Liver (tissue), 9 donors: ENCODE measurements around the gene CDH13. TPM values are rescaled to one million over a fixed set of nuclear protein-coding genes. Genes with fewer than 3 reads are reported as not detected.

Source experiments
- DNase-seq: peaks from one replicate; pipeline ENCODE4 v3.0.0-alpha.2; 2017; ENCODE audit warnings: low spot score
- H3K27ac ChIP-seq, 2 donors: one replicate each; pipeline ENCODE4 v1.7.0; 2013; ENCODE audit warnings: inconsistent platforms in 2 of 2, low read length in 2 of 2, control low read depth in 1 of 2, low read depth in 1 of 2, mild to moderate bottlenecking in 1 of 2
- H3K27me3 ChIP-seq, 4 donors: one replicate each; pipeline versions ENCODE4 v1.6.1 to v1.7.0; 2013; ENCODE audit warnings: low read length in 3 of 4, inconsistent platforms in 1 of 4, mild to moderate bottlenecking in 1 of 4, moderate library complexity in 1 of 4; ENCODE audit not compliant: control insufficient read depth in 4 of 4, insufficient read depth in 4 of 4
- H3K36me3 ChIP-seq, 4 donors: one replicate each; pipeline versions ENCODE4 v1.6.1 to v1.7.0; 2013; ENCODE audit warnings: low read length in 3 of 4, mild to moderate bottlenecking in 3 of 4, low read depth in 1 of 4, moderate library complexity in 1 of 4; ENCODE audit not compliant: control insufficient read depth in 4 of 4, insufficient read depth in 3 of 4
- H3K4me1 ChIP-seq, 4 donors: one replicate each; pipeline versions ENCODE4 v1.6.1 to v1.7.0; 2013; ENCODE audit warnings: low read length in 3 of 4, mild to moderate bottlenecking in 3 of 4, moderate library complexity in 1 of 4; ENCODE audit not compliant: control insufficient read depth in 4 of 4, insufficient read depth in 4 of 4
- H3K4me3 ChIP-seq, 3 donors: one replicate each; pipeline versions ENCODE4 v1.6.1 to v1.7.0; 2013; ENCODE audit warnings: low read length in 3 of 3, control low read depth in 1 of 3, low read depth in 1 of 3, mild to moderate bottlenecking in 1 of 3
- H3K9ac ChIP-seq, 2 donors: one replicate each; pipeline ENCODE4 v1.7.0; 2013; ENCODE audit warnings: low read length in 2 of 2, mild to moderate bottlenecking in 2 of 2, moderate library complexity in 2 of 2, control low read depth in 1 of 2, low read depth in 1 of 2
- H3K9me3 ChIP-seq, 4 donors: one replicate each; pipeline versions ENCODE4 v1.6.1 to v1.7.0; 2013; ENCODE audit warnings: low read length in 3 of 4; ENCODE audit not compliant: control insufficient read depth in 4 of 4
- ATF3 ChIP-seq: IDR thresholded peaks from 2 replicates; pipeline ENCODE4 v1.6.1; 2016; ENCODE audit warnings: antibody characterized with exemption
- EGR1 ChIP-seq, 2 donors: IDR thresholded peaks; 2 replicates each; pipeline ENCODE4 v1.6.1; 2016 to 2018; ENCODE audit warnings: antibody characterized with exemption in 2 of 2, low read depth in 2 of 2
- FOXA1 ChIP-seq: IDR thresholded peaks from 2 replicates; pipeline ENCODE4 v1.6.1; 2016; ENCODE audit warnings: antibody characterized with exemption
- FOXA2 ChIP-seq: IDR thresholded peaks from 2 replicates; pipeline ENCODE4 v1.6.1; 2016; ENCODE audit warnings: antibody characterized with exemption
- GABPA ChIP-seq, 2 donors: IDR thresholded peaks in 1 of 2; conservative IDR thresholded peaks in 1 of 2; 2 replicates each; pipeline ENCODE4 v1.6.1; 2016; ENCODE audit warnings: antibody characterized with exemption in 2 of 2, mild to moderate bottlenecking in 1 of 2, moderate library complexity in 1 of 2
- HNF4G ChIP-seq: IDR thresholded peaks from 2 replicates; pipeline ENCODE4 v1.6.1; 2016; ENCODE audit warnings: antibody characterized with exemption
- NR2F2 ChIP-seq: IDR thresholded peaks from 2 replicates; pipeline ENCODE4 v1.6.1; 2016; ENCODE audit warnings: antibody characterized with exemption
- SP1 ChIP-seq: IDR thresholded peaks from 2 replicates; pipeline ENCODE4 v1.6.1; 2018; ENCODE audit warnings: antibody characterized with exemption, mild to moderate bottlenecking
- TAF1 ChIP-seq: conservative IDR thresholded peaks from 2 replicates; pipeline ENCODE4 v1.6.1; 2016; ENCODE audit warnings: antibody characterized with exemption, mild to moderate bottlenecking
- YY1 ChIP-seq: IDR thresholded peaks from 2 replicates; pipeline ENCODE4 v1.6.1; 2016; ENCODE audit warnings: antibody characterized with exemption, mild to moderate bottlenecking
- WGBS: extraction: QIAGEN DNeasy Blood & Tissue Kit; methylation state at CpG from one replicate; pipeline ENCODE4 v1.1.7; 2013; 5-methylcytosine and 5-hydroxymethylcytosine counted together
- polyA plus RNA-seq, 2 donors: library from polyadenylated mRNA; stranded (reverse) in 1 of 2; unstranded in 1 of 2; fragments of 200-250 nt in 1 of 2; fragments of >200 nt in 1 of 2; fragmentation: Nextera tagmentation in 1 of 2; extraction: Ambion mirVana in 1 of 2; gene quantifications; one replicate each; pipeline versions ENCODE4 v1.2.1 to v1.2.3, GENCODE V29; 2013 to 2015
- total RNA-seq, 2 donors: library from RNA; depleted of rRNA; stranded (reverse); fragments of >200 nt; gene quantifications; one replicate each; pipeline ENCODE4 v1.2.3, GENCODE V29; 2014
- TF ChIP-seq, protein P1 (sequence below): IDR thresholded peaks from 2 replicates; pipeline ENCODE4 v1.6.1; 2016; ENCODE audit warnings: antibody characterized with exemption, mild to moderate bottlenecking
- TF ChIP-seq, protein P2 (sequence below): fragments of 150-350 bp; IDR thresholded peaks from 2 replicates; pipeline ENCODE4 v1.5.1; 2017; ENCODE audit warnings: improper control_type of control experiment, low read depth, low read length; ENCODE audit not compliant: missing input control
- TF ChIP-seq, protein P3 (sequence below): IDR thresholded peaks from 2 replicates; pipeline ENCODE4 v1.6.1; 2016; ENCODE audit warnings: antibody characterized with exemption
- donor health status: healthy.
- donor health status: healthy.
- donor health status: healthy.
- donor health status: healthy.
- donor health status: healthy.

Gene CDH13
- total and polyA plus RNA-seq, 4 donors: 0.21 to 1.5 (median 0.58) TPM

DNA sequence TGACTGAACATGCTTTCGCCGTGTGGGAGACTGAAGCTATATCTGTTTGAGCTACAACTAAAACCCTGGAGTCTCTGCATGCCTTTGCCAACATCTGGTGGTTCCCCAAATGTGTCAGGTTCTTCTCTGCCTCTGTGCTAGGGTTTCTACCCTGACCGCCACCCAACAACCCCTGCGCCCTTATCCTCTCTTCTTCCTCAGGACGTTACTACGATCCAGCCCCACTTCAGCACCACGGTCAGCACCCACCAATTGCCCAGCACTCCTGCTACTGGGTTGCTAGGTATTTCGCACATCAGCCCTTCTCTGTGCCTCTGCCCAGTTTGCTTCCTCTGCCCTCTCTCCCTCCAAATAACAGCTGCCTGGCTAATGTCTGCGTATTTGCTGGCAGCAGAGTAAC lies 1074.7 kb downstream of the CDH13 start:
- peak; percentile 43 for DNase-seq
- Histone ChIP-seq H3K9me3 (peaks cover 0 to 3% (median 0%) of the 10 kb centered on the region in 4 donors), H3K27ac (no peak overlapping the region), H3K36me3 (no peaks in the 10 kb centered on the region), H3K4me1 (no peaks in the 10 kb centered on the region), H3K4me3 (no peak overlapping the region), H3K27me3 (peaks cover 0 to 6% (median 0%) of the 10 kb centered on the region in 4 donors), H3K9ac (no peak overlapping the region)
- TF ChIP-seq, protein P1, sequence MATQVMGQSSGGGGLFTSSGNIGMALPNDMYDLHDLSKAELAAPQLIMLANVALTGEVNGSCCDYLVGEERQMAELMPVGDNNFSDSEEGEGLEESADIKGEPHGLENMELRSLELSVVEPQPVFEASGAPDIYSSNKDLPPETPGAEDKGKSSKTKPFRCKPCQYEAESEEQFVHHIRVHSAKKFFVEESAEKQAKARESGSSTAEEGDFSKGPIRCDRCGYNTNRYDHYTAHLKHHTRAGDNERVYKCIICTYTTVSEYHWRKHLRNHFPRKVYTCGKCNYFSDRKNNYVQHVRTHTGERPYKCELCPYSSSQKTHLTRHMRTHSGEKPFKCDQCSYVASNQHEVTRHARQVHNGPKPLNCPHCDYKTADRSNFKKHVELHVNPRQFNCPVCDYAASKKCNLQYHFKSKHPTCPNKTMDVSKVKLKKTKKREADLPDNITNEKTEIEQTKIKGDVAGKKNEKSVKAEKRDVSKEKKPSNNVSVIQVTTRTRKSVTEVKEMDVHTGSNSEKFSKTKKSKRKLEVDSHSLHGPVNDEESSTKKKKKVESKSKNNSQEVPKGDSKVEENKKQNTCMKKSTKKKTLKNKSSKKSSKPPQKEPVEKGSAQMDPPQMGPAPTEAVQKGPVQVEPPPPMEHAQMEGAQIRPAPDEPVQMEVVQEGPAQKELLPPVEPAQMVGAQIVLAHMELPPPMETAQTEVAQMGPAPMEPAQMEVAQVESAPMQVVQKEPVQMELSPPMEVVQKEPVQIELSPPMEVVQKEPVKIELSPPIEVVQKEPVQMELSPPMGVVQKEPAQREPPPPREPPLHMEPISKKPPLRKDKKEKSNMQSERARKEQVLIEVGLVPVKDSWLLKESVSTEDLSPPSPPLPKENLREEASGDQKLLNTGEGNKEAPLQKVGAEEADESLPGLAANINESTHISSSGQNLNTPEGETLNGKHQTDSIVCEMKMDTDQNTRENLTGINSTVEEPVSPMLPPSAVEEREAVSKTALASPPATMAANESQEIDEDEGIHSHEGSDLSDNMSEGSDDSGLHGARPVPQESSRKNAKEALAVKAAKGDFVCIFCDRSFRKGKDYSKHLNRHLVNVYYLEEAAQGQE: peak; percentile 98
- no peak for TF ChIP-seq FOXA1
- 23% methylated on average over 9 of the region's 9 CpGs for WGBS

GRCh38 chr16:83704656-83705055 lies 1077.9 kb downstream of the CDH13 start:
- no peak overlapping the region for H3K9ac ChIP-seq
- TF ChIP-seq, protein P2, sequence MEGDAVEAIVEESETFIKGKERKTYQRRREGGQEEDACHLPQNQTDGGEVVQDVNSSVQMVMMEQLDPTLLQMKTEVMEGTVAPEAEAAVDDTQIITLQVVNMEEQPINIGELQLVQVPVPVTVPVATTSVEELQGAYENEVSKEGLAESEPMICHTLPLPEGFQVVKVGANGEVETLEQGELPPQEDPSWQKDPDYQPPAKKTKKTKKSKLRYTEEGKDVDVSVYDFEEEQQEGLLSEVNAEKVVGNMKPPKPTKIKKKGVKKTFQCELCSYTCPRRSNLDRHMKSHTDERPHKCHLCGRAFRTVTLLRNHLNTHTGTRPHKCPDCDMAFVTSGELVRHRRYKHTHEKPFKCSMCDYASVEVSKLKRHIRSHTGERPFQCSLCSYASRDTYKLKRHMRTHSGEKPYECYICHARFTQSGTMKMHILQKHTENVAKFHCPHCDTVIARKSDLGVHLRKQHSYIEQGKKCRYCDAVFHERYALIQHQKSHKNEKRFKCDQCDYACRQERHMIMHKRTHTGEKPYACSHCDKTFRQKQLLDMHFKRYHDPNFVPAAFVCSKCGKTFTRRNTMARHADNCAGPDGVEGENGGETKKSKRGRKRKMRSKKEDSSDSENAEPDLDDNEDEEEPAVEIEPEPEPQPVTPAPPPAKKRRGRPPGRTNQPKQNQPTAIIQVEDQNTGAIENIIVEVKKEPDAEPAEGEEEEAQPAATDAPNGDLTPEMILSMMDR: no peak
- TF ChIP-seq FOXA1 (no peak), SP1 (no peak), FOXA2 (no peak), ATF3 (no peak), HNF4G (no peak), EGR1 (IDR thresholded peaks at IDR 0.05; ENCODE audit: low read depth in 2 of 2) (no peak), YY1 (no peak), GABPA (IDR thresholded peaks at IDR 0.05 in 1 of 2, conservative IDR thresholded peaks at IDR 0.05 in 1 of 2) (no peak), TAF1 (no peak)
- TF ChIP-seq, protein P3, sequence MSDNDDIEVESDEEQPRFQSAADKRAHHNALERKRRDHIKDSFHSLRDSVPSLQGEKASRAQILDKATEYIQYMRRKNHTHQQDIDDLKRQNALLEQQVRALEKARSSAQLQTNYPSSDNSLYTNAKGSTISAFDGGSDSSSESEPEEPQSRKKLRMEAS: no peak

DNA sequence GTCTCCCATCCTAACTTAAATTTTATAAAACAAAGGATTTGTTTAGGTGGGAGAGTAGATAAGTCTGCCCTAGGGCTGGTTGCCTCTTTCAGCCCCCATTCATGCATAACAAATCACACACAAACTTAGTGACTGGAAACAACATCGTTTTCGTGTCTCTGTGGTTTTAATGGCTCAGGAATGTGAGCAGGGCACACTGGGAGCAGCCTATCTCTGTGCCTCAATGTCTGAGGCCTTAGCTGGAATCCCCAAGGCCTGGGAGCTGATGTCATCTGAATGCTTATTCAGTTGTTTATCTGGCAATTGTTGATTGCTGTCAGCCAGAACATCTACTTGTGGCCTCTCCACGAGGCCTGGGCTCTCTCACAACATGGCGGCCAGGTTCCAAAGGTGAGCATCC lies 1079.1 kb downstream of the CDH13 start:
- no peak for TF ChIP-seq NR2F2
- TF ChIP-seq, protein P2: no peak
- Histone ChIP-seq H3K36me3 (no peaks in the 10 kb centered on the region), H3K27me3 (peaks cover 0 to 3% (median 1%) of the 10 kb centered on the region in 4 donors), H3K9me3 (peaks cover 0 to 3% (median 0%) of the 10 kb centered on the region in 4 donors), H3K9ac (no peak overlapping the region), H3K4me1 (no peaks in the 10 kb centered on the region), H3K4me3 (no peak overlapping the region), H3K27ac (no peak overlapping the region)
- 81% methylated on average over 4 of the region's 4 CpGs for WGBS
- no peak for DNase-seq

More at GRCh38 chr16:83704656-83705055, 1077.9 kb downstream of the CDH13 start:
- no peak overlapping the region for H3K4me3 ChIP-seq
- H3K9me3 ChIP-seq: peaks cover 0 to 3% (median 0%) of the 10 kb centered on the region in 4 donors
- H3K36me3 ChIP-seq: no peaks in the 10 kb centered on the region
- H3K27ac ChIP-seq: no peak overlapping the region
- peaks cover 0 to 3% (median 1%) of the 10 kb centered on the region in 4 donors for H3K27me3 ChIP-seq
- no peak for DNase-seq
- H3K4me1 ChIP-seq: no peaks in the 10 kb centered on the region
